Osteoblast (primary cell): Measurements from ENCODE around the gene CCSER1. TPM values are rescaled to one million over a fixed set of nuclear protein-coding genes. Genes with fewer than 3 reads are reported as not detected.
"Not testable (repeated sequence)": the region's sequence is repeated elsewhere in the genome, so short reads cannot be mapped to it uniquely, and the experiment has no call there.

Experiments used
- DNase-seq: peaks from one replicate; pipeline ENCODE4 v3.0.0; 2011; ENCODE audit warnings: low spot score, mixed read lengths; ENCODE audit not compliant: insufficient read length; ENCODE audit errors: missing footprints
- H2AFZ ChIP-seq: 2 replicates; pipeline ENCODE4 v1.6.0; 2011; ENCODE audit warnings: mild to moderate bottlenecking, low read length
- H3K27ac ChIP-seq: 2 replicates; pipeline ENCODE4 v1.5.1; 2011; ENCODE audit warnings: mild to moderate bottlenecking, low read depth, low read length, moderate library complexity
- H3K27me3 ChIP-seq: 2 replicates; pipeline ENCODE4 v1.6.0; 2012; ENCODE audit warnings: mild to moderate bottlenecking, control low read depth, inconsistent platforms, low read length, moderate library complexity; ENCODE audit not compliant: insufficient read depth
- H3K36me3 ChIP-seq: 2 replicates; pipeline ENCODE4 v1.5.1; 2011; ENCODE audit warnings: mild to moderate bottlenecking, low read length, control low read depth, moderate library complexity; ENCODE audit not compliant: insufficient read depth
- H3K4me1 ChIP-seq: 2 replicates; pipeline ENCODE4 v1.5.1; 2011; ENCODE audit warnings: mild to moderate bottlenecking, low read length, control low read depth, moderate library complexity; ENCODE audit not compliant: insufficient read depth
- H3K4me2 ChIP-seq: 2 replicates; pipeline ENCODE4 v1.6.0; 2011; ENCODE audit warnings: mild to moderate bottlenecking, low read length; ENCODE audit not compliant: insufficient read depth
- H3K4me3 ChIP-seq: fragments of 200-600 bp; sonication (generic); 3 replicates; pipeline ENCODE4 v1.5.1; 2012; ENCODE audit warnings: mild to moderate bottlenecking, low read length, inconsistent platforms; ENCODE audit not compliant: insufficient read depth
- H3K79me2 ChIP-seq: 2 replicates; pipeline ENCODE4 v1.6.0; 2012; ENCODE audit warnings: mild to moderate bottlenecking, low read length, control low read depth, inconsistent platforms; ENCODE audit not compliant: insufficient read depth
- H3K9me3 ChIP-seq: 2 replicates; pipeline ENCODE4 v1.5.1; 2011; ENCODE audit warnings: low read depth, low read length, control low read depth
- H4K20me1 ChIP-seq: 2 replicates; pipeline ENCODE4 v1.6.0; 2012; ENCODE audit warnings: mild to moderate bottlenecking, low read length, control low read depth; ENCODE audit not compliant: insufficient read depth
- total RNA-seq: library from RNA; depleted of rRNA; stranded (reverse); fragments of >200 nt; gene quantifications from 2 replicates; pipeline ENCODE4 v1.2.3, GENCODE V29; 2012
- TF ChIP-seq, protein P1 (sequence below): IDR thresholded peaks from 2 replicates; pipeline ENCODE4 v1.5.1; 2011; ENCODE audit warnings: mild to moderate bottlenecking, low read depth, low read length, moderate library complexity; ENCODE audit errors: extremely low read depth

The CCSER1 gene
- total RNA-seq, 1 donor = under 0.01 TPM

DNA sequence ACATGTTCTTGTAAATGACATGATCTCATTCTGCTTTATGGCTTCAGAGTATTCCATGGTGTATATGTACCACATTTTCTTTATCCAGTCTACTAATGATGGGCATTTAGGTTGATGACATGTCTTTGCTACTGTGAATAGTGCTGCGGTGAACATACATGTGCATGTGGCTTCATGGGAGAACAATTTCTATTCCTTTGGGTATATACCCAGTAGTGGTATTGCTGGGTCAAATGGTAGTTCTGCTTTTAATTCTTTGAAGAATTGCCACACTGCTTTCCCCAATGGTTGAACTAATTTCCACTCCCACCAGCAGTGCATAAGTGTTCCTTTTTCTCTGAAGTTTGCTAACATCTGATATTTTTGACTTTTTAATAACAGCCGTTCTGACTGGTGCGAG, 1080.3 kb downstream of the CCSER1 start:
- H3K27ac ChIP-seq = no peak overlapping the region
- H3K36me3 ChIP-seq = no peaks in the 10 kb centered on the region
- no peaks in the 10 kb centered on the region for H3K27me3 ChIP-seq
- TF ChIP-seq, protein P1, sequence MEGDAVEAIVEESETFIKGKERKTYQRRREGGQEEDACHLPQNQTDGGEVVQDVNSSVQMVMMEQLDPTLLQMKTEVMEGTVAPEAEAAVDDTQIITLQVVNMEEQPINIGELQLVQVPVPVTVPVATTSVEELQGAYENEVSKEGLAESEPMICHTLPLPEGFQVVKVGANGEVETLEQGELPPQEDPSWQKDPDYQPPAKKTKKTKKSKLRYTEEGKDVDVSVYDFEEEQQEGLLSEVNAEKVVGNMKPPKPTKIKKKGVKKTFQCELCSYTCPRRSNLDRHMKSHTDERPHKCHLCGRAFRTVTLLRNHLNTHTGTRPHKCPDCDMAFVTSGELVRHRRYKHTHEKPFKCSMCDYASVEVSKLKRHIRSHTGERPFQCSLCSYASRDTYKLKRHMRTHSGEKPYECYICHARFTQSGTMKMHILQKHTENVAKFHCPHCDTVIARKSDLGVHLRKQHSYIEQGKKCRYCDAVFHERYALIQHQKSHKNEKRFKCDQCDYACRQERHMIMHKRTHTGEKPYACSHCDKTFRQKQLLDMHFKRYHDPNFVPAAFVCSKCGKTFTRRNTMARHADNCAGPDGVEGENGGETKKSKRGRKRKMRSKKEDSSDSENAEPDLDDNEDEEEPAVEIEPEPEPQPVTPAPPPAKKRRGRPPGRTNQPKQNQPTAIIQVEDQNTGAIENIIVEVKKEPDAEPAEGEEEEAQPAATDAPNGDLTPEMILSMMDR = no peak
- no peak for DNase-seq
- H3K4me3 ChIP-seq = no peak overlapping the region
- no peaks in the 10 kb centered on the region for H3K4me1 ChIP-seq
- no peaks in the 10 kb centered on the region for H3K9me3 ChIP-seq
- H3K79me2 ChIP-seq = no peaks in the 10 kb centered on the region
- H4K20me1 ChIP-seq = no peaks in the 10 kb centered on the region
- no peak overlapping the region for H2AFZ ChIP-seq
- no peak overlapping the region for H3K4me2 ChIP-seq

DNA sequence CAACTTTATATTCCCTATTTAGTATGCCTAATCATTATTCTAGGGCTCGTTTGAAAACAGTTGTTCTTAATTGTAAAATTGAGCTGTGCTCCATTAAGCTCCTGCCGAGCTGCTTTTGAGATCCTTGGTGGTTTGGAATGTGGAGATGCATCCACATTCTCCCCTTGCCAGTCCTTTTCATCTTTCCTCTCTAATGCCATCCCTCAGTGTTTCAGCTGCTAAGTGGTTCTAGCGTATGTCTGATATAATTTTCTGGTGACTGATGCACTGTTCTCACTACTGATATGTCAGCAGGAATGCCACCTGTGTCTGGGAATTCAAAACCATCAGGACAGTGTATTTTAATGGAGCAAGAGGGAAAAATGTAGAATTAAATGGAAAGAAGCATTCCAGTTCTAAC, 1085.0 kb downstream of the CCSER1 start:
- H4K20me1 ChIP-seq = no peaks in the 10 kb centered on the region
- H3K4me3 ChIP-seq = no peak overlapping the region
- no peak overlapping the region for H2AFZ ChIP-seq
- no peak overlapping the region for H3K4me2 ChIP-seq
- H3K4me1 ChIP-seq = no peaks in the 10 kb centered on the region
- no peaks in the 10 kb centered on the region for H3K36me3 ChIP-seq
- H3K9me3 ChIP-seq = no peaks in the 10 kb centered on the region
- H3K27ac ChIP-seq = no peak overlapping the region
- no peaks in the 10 kb centered on the region for H3K79me2 ChIP-seq
- no peak for DNase-seq
- no peaks in the 10 kb centered on the region for H3K27me3 ChIP-seq
- TF ChIP-seq, protein P1 = no peak

DNA sequence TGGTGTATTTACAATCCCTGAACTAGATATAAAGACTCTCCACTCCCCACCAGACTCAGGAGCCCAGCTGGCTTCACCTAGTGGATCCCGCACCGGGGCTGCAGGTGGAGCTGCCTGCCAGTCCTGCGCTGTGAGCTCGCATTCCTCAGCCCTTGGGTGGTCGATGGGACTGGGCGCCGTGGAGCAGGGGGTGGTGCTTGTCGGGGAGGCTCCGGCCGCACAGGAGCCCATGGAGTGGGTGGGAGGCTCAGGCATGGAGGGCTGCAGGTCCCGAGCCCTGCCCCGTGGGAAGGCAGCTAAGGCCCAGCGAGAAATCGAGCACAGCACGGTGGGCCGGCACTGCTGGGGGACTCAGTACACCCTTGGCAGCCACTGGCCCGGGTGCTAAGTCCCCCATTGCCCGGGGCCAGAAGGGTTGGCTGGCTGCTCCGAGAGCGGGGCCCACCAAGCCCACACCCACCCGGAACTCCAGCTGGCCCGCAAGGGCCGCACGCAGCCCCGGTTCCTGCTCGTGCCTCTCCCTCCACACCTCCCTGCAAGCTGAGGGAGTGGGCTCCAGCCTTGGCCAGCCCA, 1090.7 kb downstream of the CCSER1 start:
- not testable (repeated sequence) for H3K27ac ChIP-seq, DNase-seq, H3K4me3 ChIP-seq, H3K9me3 ChIP-seq, H3K4me1 ChIP-seq, H2AFZ ChIP-seq, H3K79me2 ChIP-seq, H4K20me1 ChIP-seq, H3K36me3 ChIP-seq, H3K4me2 ChIP-seq, H3K27me3 ChIP-seq

DNA sequence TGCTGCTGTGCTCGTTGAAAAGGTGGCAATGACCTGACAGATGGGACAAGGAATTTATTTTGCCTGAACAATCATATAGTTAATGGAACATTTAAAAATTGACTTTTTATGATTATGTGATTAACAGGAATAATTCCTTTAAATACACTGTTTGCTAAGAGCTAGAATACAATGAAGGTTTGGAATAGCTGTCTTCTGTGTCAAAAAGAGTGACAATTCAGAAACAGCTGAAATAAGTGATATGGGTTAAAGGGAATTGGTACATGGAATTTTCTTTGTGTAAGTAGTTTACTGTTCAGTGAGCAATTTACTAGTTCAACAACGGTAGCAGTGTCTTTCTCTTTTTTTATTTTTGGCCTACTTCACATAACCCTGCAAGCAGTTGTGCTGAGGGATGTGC, 1093.1 kb downstream of the CCSER1 start:
- H3K4me3 ChIP-seq = no peak overlapping the region
- H3K27ac ChIP-seq = no peak overlapping the region
- no peak for DNase-seq
- H4K20me1 ChIP-seq = no peaks in the 10 kb centered on the region
- no peaks in the 10 kb centered on the region for H3K27me3 ChIP-seq
- H3K4me1 ChIP-seq = no peaks in the 10 kb centered on the region
- TF ChIP-seq, protein P1 = no peak
- H3K36me3 ChIP-seq = no peaks in the 10 kb centered on the region
- no peak overlapping the region for H3K4me2 ChIP-seq
- H2AFZ ChIP-seq = no peak overlapping the region
- no peaks in the 10 kb centered on the region for H3K9me3 ChIP-seq
- H3K79me2 ChIP-seq = no peaks in the 10 kb centered on the region
